HepG2 (cell line): ENCODE results near the gene MECR. TPM values are rescaled to one million over a fixed set of nuclear protein-coding genes. Genes with fewer than 3 reads are reported as not detected.

Experiments
- ATAC-seq: fragments of 200-7000 bp; cut with Tn5 transposase; 3 replicates; pipeline ENCODE4 v1.9.1; 2020; ENCODE audit warnings: mild to moderate bottlenecking, moderate library complexity
- BruUV-seq: library from RNA; stranded (reverse); fragments of 400-500 nt; replicated peaks from 2 replicates; lab custom pipeline; 2021; lab: Mats Ljungman, UMichigan
- CTCF ChIA-PET: fragments of 300-600 bp; formaldehyde crosslinking; extraction: SDS; loops from one replicate; lab custom pipeline; 2021; ENCODE audit warnings: low total read pairs, inconsistent platforms, low intra/inter-chr PET ratio; lab: Yijun Ruan, JAX
- POLR2A ChIA-PET: fragments of 350-600 bp; sonication (Branson Sonifier 250); formaldehyde crosslinking; loops from one replicate; lab custom pipeline; 2020; ENCODE audit warnings: antibody characterized with exemption, inconsistent platforms; lab: Yijun Ruan, JAX
- DNase-seq: peaks from one replicate; pipeline ENCODE4 v3.0.0-alpha.2; 2015; ENCODE audit warnings: low spot score
- FAIRE-seq: peaks from 3 replicates; lab custom pipeline; 2011; peaks lifted over from hg19 to GRCh38; lab: Jason Lieb, UNC
- H2AFZ ChIP-seq: one replicate; pipeline ENCODE4 v1.6.1; 2011; ENCODE audit warnings: low read length, inconsistent platforms
- H3K27ac ChIP-seq: fragments of 300-600 bp; 3 replicates; pipeline ENCODE4 v1.8.0; 2011; ENCODE audit warnings: mixed run types, mild to moderate bottlenecking, mixed read lengths, low read length, inconsistent platforms; ENCODE audit not compliant: insufficient read depth; ENCODE audit errors: extremely low read length
- H3K27me3 ChIP-seq, 2 experiments: fragments of 200-600 bp in 1 of 2; 2 replicates in 1 of 2; 3 replicates in 1 of 2; pipeline versions ENCODE4 v1.6.0 to v1.8.0; 2011; ENCODE audit warnings: low read length in 2 of 2, mild to moderate bottlenecking in 2 of 2, moderate library complexity in 2 of 2, inconsistent platforms in 1 of 2; ENCODE audit not compliant: insufficient read depth in 2 of 2, control insufficient read depth in 1 of 2
- H3K36me3 ChIP-seq, 2 experiments: fragments of 200-600 bp in 1 of 2; replicated peaks in 1 of 2; 2 replicates in 1 of 2; 3 replicates in 1 of 2; pipeline versions ENCODE4 v1.5.1 to v1.8.0; 2011; ENCODE audit warnings: low read length in 2 of 2, inconsistent platforms in 1 of 2; ENCODE audit not compliant: insufficient read depth in 2 of 2, control insufficient read depth in 1 of 2
- H3K4me1 ChIP-seq: 2 replicates; pipeline ENCODE4 v1.5.1; 2012; ENCODE audit warnings: low read length, inconsistent platforms; ENCODE audit not compliant: insufficient read depth
- H3K4me2 ChIP-seq: 2 replicates; pipeline ENCODE4 v1.6.0; 2011; ENCODE audit warnings: low read depth, low read length, inconsistent platforms
- H3K4me3 ChIP-seq, 3 experiments: fragments of 200-600 bp in 1 of 3; sonication (generic), shearing (Covaris generic) in 1 of 3; replicated peaks in 1 of 3; 2 replicates each; pipeline ENCODE4 v1.5.1; 2011 to 2016; ENCODE audit warnings: low read length in 3 of 3, inconsistent platforms in 2 of 3, low read depth in 2 of 3, mild to moderate bottlenecking in 2 of 3, control low read depth in 1 of 3, mixed read lengths in 1 of 3; ENCODE audit not compliant: insufficient read depth in 1 of 3
- H3K79me2 ChIP-seq: one replicate; pipeline ENCODE4 v1.6.1; 2011; ENCODE audit warnings: low read length, inconsistent platforms; ENCODE audit not compliant: insufficient read depth
- H3K9ac ChIP-seq: 2 replicates; pipeline ENCODE4 v1.6.0; 2011; ENCODE audit warnings: mild to moderate bottlenecking, low read depth, low read length, inconsistent platforms; ENCODE audit not compliant: insufficient read depth
- H3K9me3 ChIP-seq: 2 replicates; pipeline ENCODE4 v1.5.1; 2012; ENCODE audit warnings: mild to moderate bottlenecking, low read length
- H4K20me1 ChIP-seq: 2 replicates; pipeline ENCODE4 v1.6.0; 2011; ENCODE audit warnings: inconsistent platforms, mild to moderate bottlenecking, low read length, moderate library complexity; ENCODE audit not compliant: insufficient read depth
- TCF12 ChIP-seq, 2 experiments: fragments of 450-650 bp in 1 of 2; sonication (generic) in 1 of 2; formaldehyde crosslinking in 1 of 2; IDR thresholded peaks; 2 replicates each; pipeline versions ENCODE4 v1.6.1 to v1.8.0; 2017 to 2022; ENCODE audit warnings: antibody characterized with exemption in 1 of 2, mild to moderate bottlenecking in 1 of 2, missing genetic modification reagents in 1 of 2, moderate library complexity in 1 of 2
- ZKSCAN8 ChIP-seq: IDR thresholded peaks from 2 replicates; pipeline ENCODE4 v1.6.1; 2016; ENCODE audit warnings: borderline replicate concordance, missing genetic modification reagents, missing compliant biosample characterization
- ZNF354B ChIP-seq: sonication (generic); formaldehyde crosslinking; IDR thresholded peaks from 2 replicates; pipeline ENCODE4 v1.8.0; 2022; ENCODE audit warnings: mild to moderate bottlenecking, missing genetic modification reagents
- WGBS: methylation state at CpG from one replicate; pipeline ENCODE4 v1.1.6; 2017; ENCODE audit warnings: low lambda C conversion rate; 5-methylcytosine and 5-hydroxymethylcytosine counted together
- in situ Hi-C: cut with HindIII; loops from 2 replicates; pipeline ENCODE4 v1.10.0; 2017; ENCODE audit warnings: low pct_unique_long_range_greater_than_20kb; ENCODE audit not compliant: extremely low pct_ligation_motif_present
- intact Hi-C: fragments of 100-400 bp; cut with micrococcal nuclease; formaldehyde crosslinking; loops from one replicate; pipeline ENCODE4 v1.10.0; 2022; ENCODE audit not compliant: unreplicated experiment
- polyA plus RNA-seq, 8 experiments: library from polyadenylated mRNA; depleted of rRNA in 3 of 8; stranded (reverse) in 7 of 8; unstranded in 1 of 8; fragments of >200 nt; fragmentation: Illumina TruSeq in 4 of 8; extraction: Trizol in 4 of 8; gene quantifications; 2 replicates each; pipeline versions ENCODE4 v1.2.1 to v1.2.3, GENCODE V29; 2011 to 2016; ENCODE audit warnings: low read depth in 4 of 8, missing spikeins in 1 of 8, mixed read lengths in 1 of 8; ENCODE audit not compliant: insufficient read depth in 1 of 8
- total RNA-seq, 5 experiments: library from RNA; depleted of rRNA; stranded (reverse); fragments of >200 nt; fragmentation: Illumina TruSeq; extraction: Trizol; gene quantifications; 2 replicates each; pipeline ENCODE4 v1.2.3, GENCODE V29; 2016; ENCODE audit warnings: low read depth in 1 of 5
- TF ChIP-seq, protein P1 (sequence below): sonication (generic); formaldehyde crosslinking; IDR thresholded peaks from 2 replicates; pipeline ENCODE4 v1.4.0; 2020; ENCODE audit warnings: missing genetic modification reagents

MECR gene
- total and polyA plus RNA-seq, 2 of the 13 experiments (the other 11 are each of a cell fraction or from before 2014, with no cell fraction given): 18.8 to 24.9 TPM

DNA sequence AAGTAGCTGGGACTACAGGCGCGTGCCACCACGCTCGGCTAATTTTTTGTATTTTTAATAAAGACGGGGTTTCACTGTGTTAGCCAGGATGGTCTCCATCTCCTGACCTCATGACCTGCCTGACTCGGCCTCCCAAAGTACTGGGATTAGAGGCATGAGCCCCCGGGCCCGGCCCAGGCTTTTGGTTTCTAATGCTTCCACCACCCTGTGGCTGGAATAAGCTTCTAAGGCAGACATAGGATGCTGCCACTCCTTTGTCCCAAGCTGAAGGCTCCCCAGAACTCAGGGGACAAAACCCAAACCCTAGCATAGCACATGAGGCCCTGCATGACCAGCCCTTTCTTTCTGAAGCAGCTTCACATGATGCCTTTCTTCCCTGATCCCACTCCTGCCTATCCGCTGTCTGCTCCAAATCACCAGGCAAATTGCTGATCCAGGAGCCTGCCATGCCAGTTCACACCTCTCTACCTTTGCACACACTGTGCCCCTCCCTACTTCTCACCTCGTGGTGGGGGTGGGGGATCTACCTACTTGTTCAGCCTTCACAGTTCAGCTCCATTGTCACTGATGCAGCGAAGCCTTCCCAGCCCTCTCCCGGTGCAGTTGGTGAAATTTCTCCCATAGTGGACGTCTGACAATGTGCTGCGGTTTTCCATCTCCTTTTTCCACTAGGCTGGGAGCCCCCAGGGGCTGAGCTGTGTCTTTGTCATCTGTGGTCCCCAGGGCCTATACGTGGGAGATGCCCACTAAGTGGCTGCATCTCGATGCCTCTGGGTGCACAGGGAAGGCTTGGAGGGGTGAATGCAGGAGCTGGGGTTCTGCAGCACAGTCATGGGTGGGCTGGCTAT is 12.5 kb upstream of the MECR start:
- in situ Hi-C loops (loop anchor here (10.0 kb wide), 1 partner anchor 1472 kb away; no protein-coding TSS in a partner anchor), intact Hi-C loops (no loop called here)
- H3K4me2 ChIP-seq: no peak overlapping the region
- H3K4me1 ChIP-seq: peaks cover 55% of the 10 kb centered on the region
- TF ChIP-seq ZNF354B (no peak), ZKSCAN8 (CRISPR knock-in tag) (no peak), TCF12 (IDR thresholded peaks at IDR 0.05) (no peak), TCF12 (CRISPR knock-in tag; IDR thresholded peaks at IDR 0.05) (no peak)
- TF ChIP-seq, protein P1, sequence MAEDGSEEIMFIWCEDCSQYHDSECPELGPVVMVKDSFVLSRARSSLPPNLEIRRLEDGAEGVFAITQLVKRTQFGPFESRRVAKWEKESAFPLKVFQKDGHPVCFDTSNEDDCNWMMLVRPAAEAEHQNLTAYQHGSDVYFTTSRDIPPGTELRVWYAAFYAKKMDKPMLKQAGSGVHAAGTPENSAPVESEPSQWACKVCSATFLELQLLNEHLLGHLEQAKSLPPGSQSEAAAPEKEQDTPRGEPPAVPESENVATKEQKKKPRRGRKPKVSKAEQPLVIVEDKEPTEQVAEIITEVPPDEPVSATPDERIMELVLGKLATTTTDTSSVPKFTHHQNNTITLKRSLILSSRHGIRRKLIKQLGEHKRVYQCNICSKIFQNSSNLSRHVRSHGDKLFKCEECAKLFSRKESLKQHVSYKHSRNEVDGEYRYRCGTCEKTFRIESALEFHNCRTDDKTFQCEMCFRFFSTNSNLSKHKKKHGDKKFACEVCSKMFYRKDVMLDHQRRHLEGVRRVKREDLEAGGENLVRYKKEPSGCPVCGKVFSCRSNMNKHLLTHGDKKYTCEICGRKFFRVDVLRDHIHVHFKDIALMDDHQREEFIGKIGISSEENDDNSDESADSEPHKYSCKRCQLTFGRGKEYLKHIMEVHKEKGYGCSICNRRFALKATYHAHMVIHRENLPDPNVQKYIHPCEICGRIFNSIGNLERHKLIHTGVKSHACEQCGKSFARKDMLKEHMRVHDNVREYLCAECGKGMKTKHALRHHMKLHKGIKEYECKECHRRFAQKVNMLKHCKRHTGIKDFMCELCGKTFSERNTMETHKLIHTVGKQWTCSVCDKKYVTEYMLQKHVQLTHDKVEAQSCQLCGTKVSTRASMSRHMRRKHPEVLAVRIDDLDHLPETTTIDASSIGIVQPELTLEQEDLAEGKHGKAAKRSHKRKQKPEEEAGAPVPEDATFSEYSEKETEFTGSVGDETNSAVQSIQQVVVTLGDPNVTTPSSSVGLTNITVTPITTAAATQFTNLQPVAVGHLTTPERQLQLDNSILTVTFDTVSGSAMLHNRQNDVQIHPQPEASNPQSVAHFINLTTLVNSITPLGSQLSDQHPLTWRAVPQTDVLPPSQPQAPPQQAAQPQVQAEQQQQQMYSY (CRISPR knock-in tag): no peak
- ATAC-seq (no peak), DNase-seq (no peak), FAIRE-seq (no peak)
- ChIA-PET CTCF (no interaction called here), POLR2A (no interaction called here)
- H4K20me1 ChIP-seq: peaks cover 17% of the 10 kb centered on the region
- no peaks in the 10 kb centered on the region for H3K27me3 ChIP-seq
- H3K36me3 ChIP-seq: no peaks in the 10 kb centered on the region
- no peaks in the 10 kb centered on the region for H3K9me3 ChIP-seq
- peaks cover 39% of the 10 kb centered on the region for H3K79me2 ChIP-seq
- no peak overlapping the region for H3K4me3 ChIP-seq
- H2AFZ ChIP-seq: no peak overlapping the region
- no peak overlapping the region for H3K27ac ChIP-seq
- 85% methylated on average over 16 of the region's 16 CpGs for WGBS
- H3K9ac ChIP-seq: no peak overlapping the region
- no TSS peak for BruUV-seq
